HG02852 (cell line): Measurements from ENCODE around the gene KCNT2.

Source experiments
- ATAC-seq: cut with Tn5 transposase; IDR thresholded peaks from one replicate; pipeline ENCODE4 v1.9.1; 2021; ENCODE audit warnings: mild to moderate bottlenecking, moderate library complexity; ENCODE audit not compliant: unreplicated experiment

Gene KCNT2

DNA sequence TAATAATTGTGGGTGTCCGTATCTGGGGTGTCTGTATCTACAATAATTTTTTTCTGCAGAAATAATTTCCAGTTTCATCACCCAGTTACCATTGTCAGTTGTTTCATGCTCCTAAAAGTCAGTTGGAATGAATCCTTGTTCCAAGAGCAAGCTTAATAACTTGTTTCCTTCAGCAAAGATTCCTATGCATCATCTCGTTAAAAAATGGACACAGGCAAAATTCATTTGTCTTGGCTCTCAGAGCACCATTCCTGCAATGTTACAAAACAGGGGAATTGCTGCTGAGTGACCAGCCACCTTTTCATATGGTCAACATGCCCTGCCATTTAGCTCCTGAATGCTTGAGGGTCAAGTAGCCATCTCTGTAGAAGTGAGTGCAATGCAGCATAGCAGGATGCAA, 393.4 kb downstream of the KCNT2 start:
- ATAC-seq = no peak

DNA sequence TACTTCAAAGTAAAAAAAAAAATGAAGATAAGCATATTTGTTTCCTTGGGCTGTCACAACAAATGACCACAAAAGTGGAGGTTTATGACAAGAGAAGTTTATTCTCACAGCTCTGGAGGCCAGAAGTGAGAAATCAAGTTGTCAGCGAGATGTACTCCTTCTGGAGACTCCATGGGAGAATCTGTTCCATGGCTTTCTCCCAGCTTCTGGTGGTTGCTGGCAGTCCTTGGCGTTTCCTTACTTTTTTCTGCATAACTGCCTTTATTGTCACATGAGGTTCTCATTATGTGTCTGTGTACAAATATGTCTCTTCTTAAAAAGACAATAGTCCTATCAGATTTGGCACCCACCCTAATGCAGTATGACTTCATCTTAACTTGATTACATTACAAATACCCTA, 398.3 kb downstream of the KCNT2 start:
- no peak for ATAC-seq

DNA sequence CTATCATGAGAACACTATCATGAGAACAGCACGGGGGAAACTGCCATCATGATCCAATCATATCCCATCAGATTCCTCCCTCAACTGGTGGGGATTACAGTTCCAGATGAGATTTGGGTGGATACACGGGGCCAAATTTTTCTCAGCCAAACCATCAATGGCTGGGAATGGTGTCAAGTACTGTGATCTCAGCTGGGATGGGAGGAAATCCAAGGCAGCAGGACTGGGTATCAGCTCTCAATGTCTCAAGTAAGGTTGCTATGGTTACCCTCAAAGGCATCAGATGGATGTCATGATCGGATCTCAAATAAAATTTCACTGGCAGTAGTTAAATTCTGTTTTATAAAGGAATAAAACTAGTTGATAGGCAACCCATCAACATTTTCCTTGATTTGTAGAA, 399.0 kb downstream of the KCNT2 start:
- no peak for ATAC-seq

DNA sequence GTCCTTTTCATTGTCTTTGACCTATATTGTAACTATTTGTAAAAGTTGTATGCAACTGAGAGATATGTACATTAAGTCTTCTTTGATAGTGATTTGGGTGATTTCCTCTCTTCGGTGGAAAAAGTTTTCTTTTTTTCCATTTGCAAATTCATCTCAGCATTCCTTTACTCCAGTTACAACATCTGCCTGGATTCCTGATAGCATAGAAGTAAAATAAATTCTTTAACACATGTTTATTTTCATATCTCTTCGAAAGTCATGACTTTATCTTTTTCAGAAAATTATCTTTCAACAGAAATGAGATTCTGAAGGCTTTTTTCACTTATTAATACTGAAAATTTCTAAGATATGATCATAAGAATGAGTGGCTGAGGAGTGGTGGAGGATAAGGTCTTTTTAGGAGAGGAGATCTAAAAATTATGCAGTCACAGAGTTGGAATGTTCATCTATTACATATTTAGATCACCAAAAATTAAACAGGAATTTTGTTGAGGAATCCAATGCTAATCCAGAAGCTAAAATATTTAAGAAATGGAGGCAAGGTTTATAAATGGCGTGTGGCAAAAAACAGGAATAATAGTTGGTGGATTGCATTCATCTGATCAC, 400.5 kb downstream of the KCNT2 start:
- no peak for ATAC-seq

DNA sequence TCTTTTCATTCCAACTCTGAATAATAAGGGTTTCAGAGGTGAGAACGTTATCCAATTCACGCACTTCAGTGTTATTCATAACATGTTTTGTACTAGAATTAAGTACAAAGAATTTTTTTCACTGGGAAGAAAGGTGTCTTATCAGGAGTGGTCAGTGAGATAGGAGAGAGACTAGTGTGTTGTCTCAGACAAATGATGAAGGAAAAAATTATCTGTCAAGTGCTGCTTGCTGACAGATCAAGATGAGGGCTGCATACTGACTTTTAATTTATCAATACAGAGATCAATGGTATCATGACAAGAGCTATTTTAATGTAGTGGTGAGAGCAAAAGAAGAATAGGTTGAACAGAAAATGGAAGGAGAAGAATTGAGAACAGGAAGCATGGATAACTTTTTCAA, 402.4 kb downstream of the KCNT2 start:
- ATAC-seq = no peak

DNA sequence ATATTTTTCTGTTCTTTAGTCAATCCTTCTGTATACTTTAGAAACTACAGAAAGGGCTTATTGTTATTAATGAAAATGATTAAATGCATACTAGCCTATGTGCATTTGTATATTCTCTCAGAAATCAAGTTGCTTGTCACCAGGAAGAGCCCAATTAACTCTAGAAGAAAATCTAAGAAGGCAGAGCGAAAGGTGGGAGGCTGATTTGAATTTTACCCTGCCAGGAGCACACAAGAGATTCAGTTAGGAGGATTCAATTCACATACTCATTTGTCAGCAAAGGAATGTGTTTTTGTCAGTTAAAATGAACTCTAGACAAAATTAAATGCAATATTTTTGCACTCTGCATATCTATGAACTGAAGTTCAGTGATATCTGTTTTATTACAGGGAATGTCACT, 411.8 kb downstream of the KCNT2 start:
- no peak for ATAC-seq

DNA sequence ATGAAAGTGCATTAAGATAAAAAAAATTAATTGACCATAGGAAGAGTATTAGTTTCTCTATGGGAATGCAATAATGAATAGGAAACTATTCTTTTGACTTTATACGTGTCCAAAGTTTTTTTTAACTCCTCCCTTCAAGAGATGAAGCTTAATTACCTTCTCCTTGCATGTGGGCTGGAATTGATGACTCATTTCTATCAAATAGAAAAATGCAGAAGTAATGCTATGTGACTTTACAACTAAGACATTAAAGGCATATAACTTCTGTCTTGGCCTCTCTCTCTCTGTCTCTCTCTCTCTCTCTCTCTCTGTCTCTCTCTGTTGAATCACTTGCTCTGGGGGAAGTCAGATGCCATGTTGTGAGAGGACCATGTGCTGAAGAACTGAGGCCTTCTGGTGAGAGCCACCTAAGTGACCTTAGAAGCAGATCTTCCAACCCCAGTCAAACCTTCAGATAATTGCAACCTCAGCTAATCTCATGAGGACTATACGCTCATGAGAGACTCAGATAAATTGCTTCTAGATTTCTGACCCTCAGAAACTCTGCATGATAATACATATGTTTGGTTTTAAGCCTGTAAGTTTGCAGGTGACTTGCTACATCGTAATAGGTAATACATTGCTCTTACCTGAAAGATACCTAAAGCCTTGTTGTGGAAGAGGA, 414.2 kb downstream of the KCNT2 start:
- ATAC-seq = no peak

DNA sequence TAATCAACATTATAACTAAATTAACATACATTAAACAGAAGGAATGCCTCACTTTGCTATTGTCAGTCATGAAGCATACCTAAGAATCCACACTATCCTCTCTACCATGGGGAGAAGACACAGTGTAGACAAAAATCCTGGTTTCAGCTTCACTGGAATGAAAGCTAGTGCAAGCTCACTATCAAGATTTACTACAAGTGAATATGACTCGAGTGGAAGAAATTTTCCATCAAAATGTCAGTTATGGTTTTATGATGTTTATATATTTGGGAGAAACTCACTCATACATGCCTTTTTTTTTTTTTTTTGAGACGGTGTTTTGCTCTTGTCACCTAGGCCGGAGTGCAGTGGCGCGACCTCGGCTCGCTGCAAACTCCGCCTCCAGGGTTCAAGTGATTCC, 424.3 kb downstream of the KCNT2 start:
- ATAC-seq = no peak

DNA sequence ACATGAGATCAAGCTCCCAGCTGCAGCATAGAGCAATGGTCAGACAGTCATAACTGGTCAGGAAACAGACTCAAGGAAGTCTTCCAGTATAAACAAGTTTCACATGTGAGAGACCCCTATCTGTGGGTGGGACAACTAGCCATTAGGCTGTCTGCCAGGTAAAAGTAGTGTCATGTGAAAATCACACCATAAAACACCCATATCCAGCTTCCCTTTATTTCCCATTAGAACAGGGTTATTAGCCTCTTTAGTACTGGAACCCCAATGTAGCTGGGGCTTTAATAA, 426.7 kb downstream of the KCNT2 start:
- ATAC-seq = no peak

DNA sequence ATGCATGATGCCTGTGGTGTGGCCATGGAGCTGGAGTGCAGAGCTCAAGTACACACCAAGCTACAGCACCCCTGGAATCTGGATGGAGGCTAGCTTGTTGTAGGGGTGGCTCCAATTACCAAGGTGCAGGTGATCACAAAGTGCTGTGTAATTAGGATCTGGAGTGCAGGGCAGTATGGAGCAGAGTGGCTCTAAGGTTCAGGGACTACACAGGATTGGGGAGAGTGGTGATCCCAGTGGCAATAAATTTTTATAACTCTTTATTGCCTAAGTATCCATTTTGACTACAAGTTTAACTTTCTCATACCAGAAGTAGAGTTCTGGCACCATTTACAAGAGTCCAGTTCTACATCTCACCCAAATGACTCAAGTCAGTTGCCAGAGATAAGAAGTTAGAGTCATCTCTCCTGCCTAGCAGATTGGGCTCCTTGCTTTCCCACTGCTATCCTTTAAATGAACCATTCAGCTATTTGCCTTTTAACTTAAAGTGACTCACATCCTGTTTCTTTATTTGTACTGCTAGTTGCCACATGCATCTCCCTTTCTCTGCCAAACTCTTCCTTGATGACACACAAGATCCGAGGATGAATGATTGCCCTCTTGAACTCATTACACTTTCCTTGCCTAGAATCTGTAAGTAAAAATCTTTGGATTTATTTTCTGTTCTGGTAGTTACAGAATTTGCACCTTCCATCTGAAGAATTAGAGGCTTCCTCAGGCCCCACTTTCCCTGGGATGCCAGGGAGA, 427.2 kb downstream of the KCNT2 start:
- no peak for ATAC-seq

DNA sequence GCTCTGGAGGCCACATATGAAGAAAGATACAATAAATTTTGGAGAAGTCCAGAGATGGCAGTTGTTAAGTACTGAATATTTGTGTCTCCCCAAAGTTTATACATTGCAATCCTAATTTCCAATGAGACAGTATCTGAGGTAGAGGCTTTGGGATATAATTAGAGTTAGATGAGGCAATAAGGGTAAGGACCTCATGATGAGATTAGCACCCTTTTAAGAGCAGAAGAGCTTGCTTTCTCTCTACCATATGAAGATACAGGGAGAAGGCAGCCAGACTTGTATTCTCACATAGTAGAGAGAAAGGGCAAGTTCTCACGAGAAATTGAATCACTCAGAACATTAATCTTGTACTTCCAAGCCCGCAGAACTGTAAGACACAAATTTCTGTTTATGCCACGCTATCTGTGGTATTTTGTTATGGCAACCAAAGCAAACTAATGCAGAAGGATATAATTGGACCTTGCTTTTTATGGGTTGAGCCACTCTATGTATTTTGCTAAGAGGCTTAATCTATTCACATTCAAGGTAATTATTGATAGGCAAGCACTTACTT, 430.1 kb downstream of the KCNT2 start:
- no peak for ATAC-seq
